ENCODE measurements around the gene ZNF609. TPM values are rescaled to one million over a fixed set of nuclear protein-coding genes. Genes with fewer than 3 reads are reported as not detected.

Gene ZNF609
- total and polyA plus RNA-seq, 10 of the 15 experiments (the other 5 are each of a cell fraction or from before 2014, with no cell fraction given), result 5.1 to 35.3 (median 13.6) TPM

- Histone ChIP-seq H3K4me1 (ENCODE audit: control insufficient read depth, insufficient read depth, low read length) (no peaks in the 10 kb centered on the region), H2AFZ (ENCODE audit: control insufficient read depth, low read depth, low read length) (no peak overlapping the region), H3K36me3 (ENCODE audit: control insufficient read depth in 2 of 2, insufficient read depth in 2 of 2, low read length in 1 of 2) (peaks cover 1 to 6% of the 10 kb centered on the region in 2 experiments; a peak in 3 of 4 replicates), H3K79me2 (ENCODE audit: control insufficient read depth, insufficient read depth, low read length) (peaks cover 77% of the 10 kb centered on the region), H3K27ac (ENCODE audit: control insufficient read depth, insufficient read depth) (no peak overlapping the region), H3K27me3 (replicated peaks in 1 of 2; ENCODE audit: control insufficient read depth in 2 of 2, insufficient read depth in 2 of 2, low read length in 1 of 2) (no peaks in the 10 kb centered on the region), H3K9me3 (replicated peaks; ENCODE audit: control insufficient read depth, insufficient read depth, low read length) (no peaks in the 10 kb centered on the region; the same call in 2 of the 3 replicates), H3K4me2 (ENCODE audit: control insufficient read depth, insufficient read depth) (no peak overlapping the region), H3K9ac (ENCODE audit: control insufficient read depth, insufficient read depth, low read length) (no peak overlapping the region; the same call in 1 of the 2 replicates), H4K20me1 (ENCODE audit: control insufficient read depth, insufficient read depth) (no peaks in the 10 kb centered on the region), H3K4me3 (no peak overlapping the region)
- in situ Hi-C loops (cut with MboI) (no loop called here), intact Hi-C loops (cut with micrococcal nuclease; ENCODE audit: unreplicated experiment) (no loop called here)
- ATAC-seq (no peak), DNase-seq (ENCODE audit: low read depth, low spot score) (no peak), FAIRE-seq (no peak)
- no TSS peak for BruUV-seq (replicated peaks)
- SMC1A ChIA-PET (ENCODE audit: uncharacterized antibody, unreplicated experiment), result interaction anchor here (0.7 to 1.5 kb wide), 8 partner anchors 10 to 372 kb away, joined by 3 to 6 read pairs (median 4); no protein-coding TSS in a partner anchor
- no peak for TF ChIP-seq POLR2A (IDR thresholded peaks at IDR 0.05; ENCODE audit: low read depth, low read length)
- TF ChIP-seq KLF5 (IDR thresholded peaks at IDR 0.05; ENCODE audit: partially characterized antibody), result no peak
- no peak for TF ChIP-seq FOXM1 (IDR thresholded peaks at IDR 0.05; ENCODE audit: low read depth, low read length)
- TF ChIP-seq JUND (IDR thresholded peaks at IDR 0.05; ENCODE audit: low read depth, low read length), result no peak
- TF ChIP-seq SMC3 (IDR thresholded peaks at IDR 0.05; ENCODE audit: borderline replicate concordance, low read length), result no peak
- TF ChIP-seq PAX5 (IDR thresholded peaks at IDR 0.05; ENCODE audit: borderline replicate concordance, low read depth, low read length), result no peak
- RAD21 ChIA-PET (ENCODE audit: unreplicated experiment), result interaction anchor here (0.8 kb wide), 1 partner anchor 13 kb away, joined by 3 read pairs; no protein-coding TSS in a partner anchor
- POLR2A ChIA-PET, result interaction anchor here (0.6 to 1.0 kb wide), 2 partner anchors 12 to 19 kb away, joined by 3 read pairs; no protein-coding TSS in a partner anchor
- CTCF ChIA-PET, result interaction anchor here (0.6 to 1.8 kb wide), 5 partner anchors 18 to 368 kb away, joined by 3 to 8 read pairs (median 3); no protein-coding TSS in a partner anchor
- 85% methylated on average over 8 of the region's 8 CpGs for WGBS (ENCODE audit: insufficient coverage, insufficient replicate concordance, low lambda C conversion rate, missing lambda C conversion rate)
Observed at GRCh38 chr15:64525828-64526530, 65.6 kb downstream of the ZNF609 start.
